SK-N-SH treated with all-trans-retinoic acid at 6 μM for 48 hours (cell line): Measurements from ENCODE around the gene TWNK.

ENCODE experiments used
- ATAC-seq: fragments of 200-7000 bp; cut with Tn5 transposase; 3 replicates; pipeline ENCODE4 v1.9.1; 2020; ENCODE audit warnings: mild to moderate bottlenecking, moderate library complexity
- ARNTL ChIP-seq: fragments of 450-650 bp; formaldehyde crosslinking; IDR thresholded peaks from 2 replicates; pipeline ENCODE4 v1.5.0; 2020; ENCODE audit warnings: low read depth, mild to moderate bottlenecking, moderate library complexity, borderline replicate concordance
- CSDC2 ChIP-seq: fragments of 250-450 bp; sonication (Bioruptor Pico); IDR thresholded peaks from 2 replicates; pipeline ENCODE4 v1.5.0; 2020; ENCODE audit warnings: mild to moderate bottlenecking, moderate library complexity
- CSRNP3 ChIP-seq: fragments of 250-450 bp; sonication (Bioruptor Pico); IDR thresholded peaks from 2 replicates; pipeline ENCODE4 v1.5.1; 2021; ENCODE audit warnings: mild to moderate bottlenecking, moderate library complexity
- ESRRG ChIP-seq: fragments of 250-450 bp; sonication (Bioruptor Pico); IDR thresholded peaks from 2 replicates; pipeline ENCODE4 v1.6.1; 2021; ENCODE audit warnings: mild to moderate bottlenecking
- GLIS3 ChIP-seq: fragments of 250-450 bp; sonication (Bioruptor Pico); IDR thresholded peaks from 2 replicates; pipeline ENCODE4 v1.5.0; 2020; ENCODE audit warnings: mild to moderate bottlenecking, moderate library complexity
- ISL1 ChIP-seq: fragments of 250-450 bp; sonication (Bioruptor Pico); IDR thresholded peaks from 2 replicates; pipeline ENCODE4 v2.1.2; 2022; ENCODE audit warnings: mild to moderate bottlenecking, moderate library complexity
- OSR1 ChIP-seq: fragments of 250-450 bp; sonication (Bioruptor Pico); IDR thresholded peaks from 2 replicates; pipeline ENCODE4 v1.8.0; 2022; ENCODE audit warnings: moderate library complexity, mild to moderate bottlenecking, inconsistent platforms
- PPARA ChIP-seq: fragments of 250-450 bp; sonication (Bioruptor Pico); IDR thresholded peaks from 2 replicates; pipeline ENCODE4 v1.5.0; 2020; ENCODE audit warnings: mild to moderate bottlenecking, borderline replicate concordance
- SNAI2 ChIP-seq: fragments of 250-450 bp; sonication (Bioruptor Pico); IDR thresholded peaks from 2 replicates; pipeline ENCODE4 v1.5.0; 2020; ENCODE audit warnings: mild to moderate bottlenecking, moderate library complexity
- TCF4 ChIP-seq: fragments of 250-450 bp; sonication (Bioruptor Pico); IDR thresholded peaks from 2 replicates; pipeline ENCODE4 v1.8.0; 2021; ENCODE audit warnings: mild to moderate bottlenecking, moderate library complexity, borderline replicate concordance
- TOX ChIP-seq: fragments of 250-450 bp; sonication (Bioruptor Pico); IDR thresholded peaks from 2 replicates; pipeline ENCODE4 v1.8.0; 2021; ENCODE audit warnings: mild to moderate bottlenecking, moderate library complexity, borderline replicate concordance
- ZC3H10 ChIP-seq: fragments of 250-450 bp; sonication (Bioruptor Pico); IDR thresholded peaks from 2 replicates; pipeline ENCODE4 v1.5.1; 2021; ENCODE audit warnings: mild to moderate bottlenecking, moderate library complexity
- ZFP3 ChIP-seq: fragments of 250-450 bp; sonication (Bioruptor Pico); IDR thresholded peaks from 2 replicates; pipeline ENCODE4 v1.5.0; 2020; ENCODE audit warnings: mild to moderate bottlenecking, moderate library complexity
- ZFP30 ChIP-seq: fragments of 450-650 bp; formaldehyde crosslinking; IDR thresholded peaks from 2 replicates; pipeline ENCODE4 v1.5.0; 2022; ENCODE audit warnings: mild to moderate bottlenecking, moderate library complexity
- ZNF565 ChIP-seq: fragments of 450-650 bp; formaldehyde crosslinking; conservative IDR thresholded peaks from 2 replicates; pipeline ENCODE4 v1.5.0; 2020; ENCODE audit warnings: low read depth, mild to moderate bottlenecking, moderate library complexity
- ZNF70 ChIP-seq: fragments of 450-650 bp; formaldehyde crosslinking; IDR thresholded peaks from 2 replicates; pipeline ENCODE4 v1.5.0; 2020; ENCODE audit warnings: mild to moderate bottlenecking, moderate library complexity
- ZNF8 ChIP-seq: fragments of 450-650 bp; formaldehyde crosslinking; IDR thresholded peaks from 2 replicates; pipeline ENCODE4 v1.5.0; 2020; ENCODE audit warnings: mild to moderate bottlenecking, moderate library complexity
- TF ChIP-seq, protein P1 (sequence below): fragments of 250-450 bp; sonication (Bioruptor Pico); IDR thresholded peaks from 2 replicates; pipeline ENCODE4 v1.5.1; 2020; ENCODE audit warnings: low read depth, mild to moderate bottlenecking, moderate library complexity
- TF ChIP-seq, protein P2 (sequence below): fragments of 250-450 bp; sonication (Bioruptor Pico); IDR thresholded peaks from 2 replicates; pipeline ENCODE4 v1.8.0; 2021; ENCODE audit warnings: low read depth, mild to moderate bottlenecking, moderate library complexity, borderline replicate concordance
- TF ChIP-seq, protein P3 (sequence below): fragments of 250-450 bp; sonication (Bioruptor Pico); IDR thresholded peaks from 2 replicates; pipeline ENCODE4 v1.5.0; 2020; ENCODE audit warnings: mild to moderate bottlenecking, moderate library complexity

The TWNK gene

GRCh38 chr10:100965820-100966219 lies 21.5 kb upstream of the TWNK start (continued):
- TF ChIP-seq ZNF565 (CRISPR knock-in tag) (no peak), TCF4 (CRISPR knock-in tag) (no peak), OSR1 (CRISPR knock-in tag) (no peak), ZFP3 (no peak), SNAI2 (CRISPR knock-in tag) (no peak), TOX (CRISPR knock-in tag) (no peak), ZFP30 (CRISPR knock-in tag) (no peak), CSDC2 (no peak), GLIS3 (CRISPR knock-in tag) (no peak), ISL1 (CRISPR knock-in tag) (no peak)
- TF ChIP-seq, all 23 proteins: peak for 0

DNA sequence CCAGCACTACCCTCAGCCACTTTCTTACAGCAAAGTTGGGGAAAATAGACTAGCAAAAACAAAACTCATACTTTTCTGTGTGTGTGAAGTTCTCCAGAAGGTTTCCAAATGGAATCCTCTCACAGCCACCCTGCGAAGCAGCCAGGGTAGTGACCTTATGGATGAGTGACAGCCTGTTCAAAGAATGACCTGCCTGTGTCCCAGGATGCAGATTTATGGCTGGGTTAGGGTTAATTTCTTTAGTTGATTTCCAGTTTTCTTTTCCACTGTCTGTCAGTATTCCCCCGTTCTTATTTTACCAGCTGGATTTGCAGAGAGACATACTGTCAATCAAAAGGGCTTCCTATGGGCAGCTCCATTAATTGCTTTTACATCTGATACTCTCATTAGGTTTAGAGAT lies 20.5 kb upstream of the TWNK start:
- TF ChIP-seq ZNF70 (CRISPR knock-in tag) (no peak), CSRNP3 (CRISPR knock-in tag) (no peak), ESRRG (CRISPR knock-in tag) (no peak), ZFP3 (no peak), GLIS3 (CRISPR knock-in tag) (no peak), TCF4 (CRISPR knock-in tag) (no peak), ARNTL (CRISPR knock-in tag) (no peak), ZC3H10 (CRISPR knock-in tag) (no peak)
- TF ChIP-seq, protein P1, sequence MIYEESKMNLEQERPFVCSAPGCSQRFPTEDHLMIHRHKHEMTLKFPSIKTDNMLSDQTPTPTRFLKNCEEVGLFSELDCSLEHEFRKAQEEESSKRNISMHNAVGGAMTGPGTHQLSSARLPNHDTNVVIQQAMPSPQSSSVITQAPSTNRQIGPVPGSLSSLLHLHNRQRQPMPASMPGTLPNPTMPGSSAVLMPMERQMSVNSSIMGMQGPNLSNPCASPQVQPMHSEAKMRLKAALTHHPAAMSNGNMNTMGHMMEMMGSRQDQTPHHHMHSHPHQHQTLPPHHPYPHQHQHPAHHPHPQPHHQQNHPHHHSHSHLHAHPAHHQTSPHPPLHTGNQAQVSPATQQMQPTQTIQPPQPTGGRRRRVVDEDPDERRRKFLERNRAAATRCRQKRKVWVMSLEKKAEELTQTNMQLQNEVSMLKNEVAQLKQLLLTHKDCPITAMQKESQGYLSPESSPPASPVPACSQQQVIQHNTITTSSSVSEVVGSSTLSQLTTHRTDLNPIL = no peak
- TF ChIP-seq, protein P2, sequence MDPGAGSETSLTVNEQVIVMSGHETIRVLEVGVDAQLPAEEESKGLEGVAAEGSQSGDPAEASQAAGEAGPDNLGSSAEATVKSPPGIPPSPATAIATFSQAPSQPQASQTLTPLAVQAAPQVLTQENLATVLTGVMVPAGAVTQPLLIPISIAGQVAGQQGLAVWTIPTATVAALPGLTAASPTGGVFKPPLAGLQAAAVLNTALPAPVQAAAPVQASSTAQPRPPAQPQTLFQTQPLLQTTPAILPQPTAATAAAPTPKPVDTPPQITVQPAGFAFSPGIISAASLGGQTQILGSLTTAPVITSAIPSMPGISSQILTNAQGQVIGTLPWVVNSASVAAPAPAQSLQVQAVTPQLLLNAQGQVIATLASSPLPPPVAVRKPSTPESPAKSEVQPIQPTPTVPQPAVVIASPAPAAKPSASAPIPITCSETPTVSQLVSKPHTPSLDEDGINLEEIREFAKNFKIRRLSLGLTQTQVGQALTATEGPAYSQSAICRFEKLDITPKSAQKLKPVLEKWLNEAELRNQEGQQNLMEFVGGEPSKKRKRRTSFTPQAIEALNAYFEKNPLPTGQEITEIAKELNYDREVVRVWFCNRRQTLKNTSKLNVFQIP (CRISPR knock-in tag) = no peak
- ATAC-seq = no peak

DNA sequence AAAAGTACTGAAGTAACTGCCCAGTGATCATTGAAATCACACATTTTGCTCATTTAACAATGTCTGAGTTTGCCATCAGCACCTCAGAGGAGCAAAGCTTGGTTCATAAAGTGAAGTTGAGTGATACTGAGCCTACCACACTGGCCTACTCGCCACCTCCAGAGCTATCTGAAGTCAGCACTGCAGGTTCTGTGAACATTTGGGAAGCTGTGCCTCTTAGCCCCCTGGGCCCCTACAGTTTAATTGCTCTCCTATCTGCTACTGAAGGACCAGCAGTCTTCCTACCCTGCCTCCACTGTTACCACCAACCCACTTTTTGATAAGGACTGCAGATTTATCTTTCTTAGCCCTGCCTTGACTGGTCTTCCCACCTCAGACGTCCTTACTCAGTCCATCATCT lies 20.0 kb upstream of the TWNK start:
- TF ChIP-seq ISL1 (CRISPR knock-in tag) (no peak), ZNF8 (CRISPR knock-in tag) (no peak), GLIS3 (CRISPR knock-in tag) (no peak), ZFP3 (no peak), ESRRG (CRISPR knock-in tag) (no peak), CSDC2 (no peak), ZNF70 (CRISPR knock-in tag) (no peak), PPARA (CRISPR knock-in tag) (no peak), TOX (CRISPR knock-in tag) (no peak), CSRNP3 (CRISPR knock-in tag) (no peak), ZC3H10 (CRISPR knock-in tag) (no peak)
- TF ChIP-seq, protein P2 (CRISPR knock-in tag) = no peak
- TF ChIP-seq, protein P3, sequence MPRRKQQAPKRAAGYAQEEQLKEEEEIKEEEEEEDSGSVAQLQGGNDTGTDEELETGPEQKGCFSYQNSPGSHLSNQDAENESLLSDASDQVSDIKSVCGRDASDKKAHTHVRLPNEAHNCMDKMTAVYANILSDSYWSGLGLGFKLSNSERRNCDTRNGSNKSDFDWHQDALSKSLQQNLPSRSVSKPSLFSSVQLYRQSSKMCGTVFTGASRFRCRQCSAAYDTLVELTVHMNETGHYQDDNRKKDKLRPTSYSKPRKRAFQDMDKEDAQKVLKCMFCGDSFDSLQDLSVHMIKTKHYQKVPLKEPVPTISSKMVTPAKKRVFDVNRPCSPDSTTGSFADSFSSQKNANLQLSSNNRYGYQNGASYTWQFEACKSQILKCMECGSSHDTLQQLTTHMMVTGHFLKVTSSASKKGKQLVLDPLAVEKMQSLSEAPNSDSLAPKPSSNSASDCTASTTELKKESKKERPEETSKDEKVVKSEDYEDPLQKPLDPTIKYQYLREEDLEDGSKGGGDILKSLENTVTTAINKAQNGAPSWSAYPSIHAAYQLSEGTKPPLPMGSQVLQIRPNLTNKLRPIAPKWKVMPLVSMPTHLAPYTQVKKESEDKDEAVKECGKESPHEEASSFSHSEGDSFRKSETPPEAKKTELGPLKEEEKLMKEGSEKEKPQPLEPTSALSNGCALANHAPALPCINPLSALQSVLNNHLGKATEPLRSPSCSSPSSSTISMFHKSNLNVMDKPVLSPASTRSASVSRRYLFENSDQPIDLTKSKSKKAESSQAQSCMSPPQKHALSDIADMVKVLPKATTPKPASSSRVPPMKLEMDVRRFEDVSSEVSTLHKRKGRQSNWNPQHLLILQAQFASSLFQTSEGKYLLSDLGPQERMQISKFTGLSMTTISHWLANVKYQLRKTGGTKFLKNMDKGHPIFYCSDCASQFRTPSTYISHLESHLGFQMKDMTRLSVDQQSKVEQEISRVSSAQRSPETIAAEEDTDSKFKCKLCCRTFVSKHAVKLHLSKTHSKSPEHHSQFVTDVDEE (CRISPR knock-in tag) = no peak
- no peak for ATAC-seq
